ENCODE results near the gene MKNK1. TPM values are rescaled to one million over a fixed set of nuclear protein-coding genes. Genes with fewer than 3 reads are reported as not detected.
A peak's percentile ranks its signal among the peaks of the same experiment; 100 is the strongest.

The MKNK1 gene
- polyA plus RNA-seq, 2 donors = 19.4 to 29.9 TPM

GRCh38 chr1:46538147-46538546 is 65.9 kb downstream of the MKNK1 start:
- H3K27me3 ChIP-seq (ENCODE audit: control insufficient read depth in 1 of 2, insufficient read depth in 2 of 2, low read length in 2 of 2) = no peaks in the 10 kb centered on the region
- WGBS, 2 donors = 77 to 79% methylated on average over 2 of the region's 2 CpGs

GRCh38 chr1:46537651-46538050 is 66.4 kb downstream of the MKNK1 start:
- Histone ChIP-seq H3K27me3 (ENCODE audit: control insufficient read depth in 1 of 2, insufficient read depth in 2 of 2, low read length in 2 of 2) (no peaks in the 10 kb centered on the region), H3K4me3 (ENCODE audit: low read depth in 1 of 2, low read length in 2 of 2) (no peak overlapping the region), H3K36me3 (ENCODE audit: control insufficient read depth in 2 of 2, insufficient read depth in 2 of 2, low read length in 1 of 2) (peaks cover 0 to 2% of the 10 kb centered on the region in 2 donors), H3K4me1 (ENCODE audit: control insufficient read depth in 2 of 2, insufficient read depth in 2 of 2, low read length in 1 of 2) (peaks cover 0 to 5% of the 10 kb centered on the region in 2 donors), H3K27ac (ENCODE audit: low read depth in 2 of 2, low read length in 1 of 2) (no peak overlapping the region), H3K9me3 (ENCODE audit: control insufficient read depth in 2 of 2, insufficient read depth in 1 of 2, low read depth in 1 of 2, low read length in 1 of 2) (no peaks in the 10 kb centered on the region)
- 74 to 79% methylated on average over 2 of the region's 2 CpGs for WGBS, 2 donors

More at GRCh38 chr1:46538147-46538546, 65.9 kb downstream of the MKNK1 start:
- no peak overlapping the region for H3K27ac ChIP-seq (ENCODE audit: low read depth in 2 of 2, low read length in 1 of 2)
- no peak overlapping the region for H3K4me3 ChIP-seq (ENCODE audit: low read depth in 1 of 2, low read length in 2 of 2)
- H3K36me3 ChIP-seq (ENCODE audit: control insufficient read depth in 2 of 2, insufficient read depth in 2 of 2, low read length in 1 of 2) = peaks cover 0 to 2% of the 10 kb centered on the region in 2 donors
- no peaks in the 10 kb centered on the region for H3K9me3 ChIP-seq (ENCODE audit: control insufficient read depth in 2 of 2, insufficient read depth in 1 of 2, low read depth in 1 of 2, low read length in 1 of 2)
- H3K4me1 ChIP-seq (ENCODE audit: control insufficient read depth in 2 of 2, insufficient read depth in 2 of 2, low read length in 1 of 2) = peaks cover 0 to 5% of the 10 kb centered on the region in 2 donors

GRCh38 chr1:46536527-46536926 is 67.5 kb downstream of the MKNK1 start:
- Histone ChIP-seq H3K27ac (ENCODE audit: low read depth in 2 of 2, low read length in 1 of 2) (no peak overlapping the region), H3K4me1 (ENCODE audit: control insufficient read depth in 2 of 2, insufficient read depth in 2 of 2, low read length in 1 of 2) (peaks cover 0 to 5% of the 10 kb centered on the region in 2 donors), H3K27me3 (ENCODE audit: control insufficient read depth in 1 of 2, insufficient read depth in 2 of 2, low read length in 2 of 2) (no peaks in the 10 kb centered on the region), H3K4me3 (ENCODE audit: low read depth in 1 of 2, low read length in 2 of 2) (no peak overlapping the region), H3K36me3 (ENCODE audit: control insufficient read depth in 2 of 2, insufficient read depth in 2 of 2, low read length in 1 of 2) (peaks cover 0 to 2% of the 10 kb centered on the region in 2 donors), H3K9me3 (ENCODE audit: control insufficient read depth in 2 of 2, insufficient read depth in 1 of 2, low read depth in 1 of 2, low read length in 1 of 2) (no peaks in the 10 kb centered on the region)
- WGBS, 2 donors = 91 to 94% methylated on average over 1 of the region's 1 CpG

GRCh38 chr1:46535063-46535462 is 69.0 kb downstream of the MKNK1 start:
- H3K27me3 ChIP-seq (ENCODE audit: control insufficient read depth in 1 of 2, insufficient read depth in 2 of 2, low read length in 2 of 2) = no peaks in the 10 kb centered on the region

GRCh38 chr1:46533179-46533864 is 70.7 kb downstream of the MKNK1 start:
- H3K9me3 ChIP-seq (ENCODE audit: control insufficient read depth in 2 of 2, insufficient read depth in 1 of 2, low read depth in 1 of 2, low read length in 1 of 2) = no peaks in the 10 kb centered on the region

More at GRCh38 chr1:46535063-46535462, 69.0 kb downstream of the MKNK1 start:
- Histone ChIP-seq H3K4me1 (ENCODE audit: control insufficient read depth in 2 of 2, insufficient read depth in 2 of 2, low read length in 1 of 2) (peaks cover 0 to 5% of the 10 kb centered on the region in 2 donors), H3K4me3 (ENCODE audit: low read depth in 1 of 2, low read length in 2 of 2) (no peak overlapping the region), H3K9me3 (ENCODE audit: control insufficient read depth in 2 of 2, insufficient read depth in 1 of 2, low read depth in 1 of 2, low read length in 1 of 2) (no peaks in the 10 kb centered on the region), H3K27ac (ENCODE audit: low read depth in 2 of 2, low read length in 1 of 2) (no peak overlapping the region), H3K36me3 (ENCODE audit: control insufficient read depth in 2 of 2, insufficient read depth in 2 of 2, low read length in 1 of 2) (peaks cover 0 to 2% of the 10 kb centered on the region in 2 donors)
- WGBS, 2 donors = 63 to 70% methylated on average over 2 of the region's 2 CpGs

GRCh38 chr1:46532498-46533178 is 71.4 kb downstream of the MKNK1 start:
- H3K27me3 ChIP-seq (ENCODE audit: control insufficient read depth in 1 of 2, insufficient read depth in 2 of 2, low read length in 2 of 2) = no peaks in the 10 kb centered on the region
- no peaks in the 10 kb centered on the region for H3K36me3 ChIP-seq (ENCODE audit: control insufficient read depth in 2 of 2, insufficient read depth in 2 of 2, low read length in 1 of 2)
- H3K4me3 ChIP-seq (ENCODE audit: low read depth in 1 of 2, low read length in 2 of 2) = peak overlapping the region; percentile 37 to 50
- no peaks in the 10 kb centered on the region for H3K9me3 ChIP-seq (ENCODE audit: control insufficient read depth in 2 of 2, insufficient read depth in 1 of 2, low read depth in 1 of 2, low read length in 1 of 2)
- H3K4me1 ChIP-seq (ENCODE audit: control insufficient read depth in 2 of 2, insufficient read depth in 2 of 2, low read length in 1 of 2) = peaks cover 0 to 5% of the 10 kb centered on the region in 2 donors
- H3K27ac ChIP-seq (ENCODE audit: low read depth in 2 of 2, low read length in 1 of 2) = peak overlapping the region; percentile 40 to 60
- 2% methylated on average over 26 to 31 of the region's 31 CpGs for WGBS, 2 donors

More at GRCh38 chr1:46533179-46533864, 70.7 kb downstream of the MKNK1 start:
- Histone ChIP-seq H3K27ac (ENCODE audit: low read depth in 2 of 2, low read length in 1 of 2) (peak overlapping the region; percentile 40 to 60), H3K36me3 (ENCODE audit: control insufficient read depth in 2 of 2, insufficient read depth in 2 of 2, low read length in 1 of 2) (peaks cover 0 to under 1% of the 10 kb centered on the region in 2 donors), H3K27me3 (ENCODE audit: control insufficient read depth in 1 of 2, insufficient read depth in 2 of 2, low read length in 2 of 2) (no peaks in the 10 kb centered on the region), H3K4me3 (ENCODE audit: low read depth in 1 of 2, low read length in 2 of 2) (peak overlapping the region; percentile 37 to 50), H3K4me1 (ENCODE audit: control insufficient read depth in 2 of 2, insufficient read depth in 2 of 2, low read length in 1 of 2) (peaks cover 0 to 5% of the 10 kb centered on the region in 2 donors)
- WGBS, 2 donors = 4 to 7% methylated on average over 48 to 71 of the region's 71 CpGs

GRCh38 chr1:46532095-46532494 is 72.0 kb downstream of the MKNK1 start:
- Histone ChIP-seq H3K4me3 (ENCODE audit: low read depth in 1 of 2, low read length in 2 of 2) (no peak overlapping the region), H3K27me3 (ENCODE audit: control insufficient read depth in 1 of 2, insufficient read depth in 2 of 2, low read length in 2 of 2) (no peaks in the 10 kb centered on the region), H3K4me1 (ENCODE audit: control insufficient read depth in 2 of 2, insufficient read depth in 2 of 2, low read length in 1 of 2) (peaks cover 0 to 5% of the 10 kb centered on the region in 2 donors), H3K27ac (ENCODE audit: low read depth in 2 of 2, low read length in 1 of 2) (no peak overlapping the region), H3K9me3 (ENCODE audit: control insufficient read depth in 2 of 2, insufficient read depth in 1 of 2, low read depth in 1 of 2, low read length in 1 of 2) (no peaks in the 10 kb centered on the region), H3K36me3 (ENCODE audit: control insufficient read depth in 2 of 2, insufficient read depth in 2 of 2, low read length in 1 of 2) (no peaks in the 10 kb centered on the region)
- WGBS, 2 donors = 72% methylated on average over 3 of the region's 3 CpGs

- Histone ChIP-seq H3K27me3 (ENCODE audit: control insufficient read depth in 1 of 2, insufficient read depth in 2 of 2, low read length in 2 of 2) (no peaks in the 10 kb centered on the region), H3K9me3 (ENCODE audit: control insufficient read depth in 2 of 2, insufficient read depth in 1 of 2, low read depth in 1 of 2, low read length in 1 of 2) (no peaks in the 10 kb centered on the region)
- WGBS, 2 donors = 49 to 53% methylated on average over 6 of the region's 6 CpGs
Observed at GRCh38 chr1:46530791-46531409, 73.2 kb downstream of the MKNK1 start.

GRCh38 chr1:46530311-46530710 is 73.8 kb downstream of the MKNK1 start:
- Histone ChIP-seq H3K9me3 (ENCODE audit: control insufficient read depth in 2 of 2, insufficient read depth in 1 of 2, low read depth in 1 of 2, low read length in 1 of 2) (no peaks in the 10 kb centered on the region), H3K36me3 (ENCODE audit: control insufficient read depth in 2 of 2, insufficient read depth in 2 of 2, low read length in 1 of 2) (no peaks in the 10 kb centered on the region), H3K27ac (ENCODE audit: low read depth in 2 of 2, low read length in 1 of 2) (no peak overlapping the region), H3K4me3 (ENCODE audit: low read depth in 1 of 2, low read length in 2 of 2) (no peak overlapping the region), H3K4me1 (ENCODE audit: control insufficient read depth in 2 of 2, insufficient read depth in 2 of 2, low read length in 1 of 2) (peaks cover 0 to 5% of the 10 kb centered on the region in 2 donors), H3K27me3 (ENCODE audit: control insufficient read depth in 1 of 2, insufficient read depth in 2 of 2, low read length in 2 of 2) (no peaks in the 10 kb centered on the region)
- 65 to 80% methylated on average over 3 of the region's 3 CpGs for WGBS, 2 donors

More at GRCh38 chr1:46530791-46531409, 73.2 kb downstream of the MKNK1 start:
- H3K4me1 ChIP-seq (ENCODE audit: control insufficient read depth in 2 of 2, insufficient read depth in 2 of 2, low read length in 1 of 2) = peaks cover 0 to 5% of the 10 kb centered on the region in 2 donors
- H3K27ac ChIP-seq (ENCODE audit: low read depth in 2 of 2, low read length in 1 of 2) = no peak overlapping the region
- no peaks in the 10 kb centered on the region for H3K36me3 ChIP-seq (ENCODE audit: control insufficient read depth in 2 of 2, insufficient read depth in 2 of 2, low read length in 1 of 2)
- no peak overlapping the region for H3K4me3 ChIP-seq (ENCODE audit: low read depth in 1 of 2, low read length in 2 of 2)

Measured in esophagus (tissue), 2 donors.